ENCODE data around the gene NTN3.

The NTN3 gene

GRCh38 chr16:2500430-2500917, 29.4 kb downstream of the NTN3 start:
- no peak for TF ChIP-seq CTCF (conservative IDR thresholded peaks at IDR 0.05; ENCODE audit: low read length)
- H3K4me3 ChIP-seq (ENCODE audit: low read length): no peak overlapping the region
- no peak for DNase-seq (ENCODE audit: low read depth)

GRCh38 chr16:2500918-2501750, 30.0 kb downstream of the NTN3 start:
- peak; percentile 60 for DNase-seq (ENCODE audit: low read depth)
- H3K4me3 ChIP-seq (ENCODE audit: low read length): no peak overlapping the region
- peak; percentile 88 for TF ChIP-seq CTCF (conservative IDR thresholded peaks at IDR 0.05; ENCODE audit: low read length)

- no peak for DNase-seq (ENCODE audit: low read depth)
- TF ChIP-seq CTCF (conservative IDR thresholded peaks at IDR 0.05; ENCODE audit: low read length): no peak
- no peak overlapping the region for H3K4me3 ChIP-seq (ENCODE audit: low read length)
These were observed 31.1 kb downstream of the NTN3 start for GRCh38 chr16:2501946-2502895.

GRCh38 chr16:2505695-2506094, 34.6 kb downstream of the NTN3 start:
- no peak for DNase-seq (ENCODE audit: low read depth)
- no peak overlapping the region for H3K4me3 ChIP-seq (ENCODE audit: low read length)
- no peak for TF ChIP-seq CTCF (conservative IDR thresholded peaks at IDR 0.05; ENCODE audit: low read length)

GRCh38 chr16:2507052-2507659, 36.1 kb downstream of the NTN3 start:
- TF ChIP-seq CTCF (conservative IDR thresholded peaks at IDR 0.05; ENCODE audit: low read length): no peak
- no peak overlapping the region for H3K4me3 ChIP-seq (ENCODE audit: low read length)
- no peak for DNase-seq (ENCODE audit: low read depth)

- no peak overlapping the region for H3K4me3 ChIP-seq (ENCODE audit: low read length)
- no peak for TF ChIP-seq CTCF (conservative IDR thresholded peaks at IDR 0.05; ENCODE audit: low read length)
- DNase-seq (ENCODE audit: low read depth): no peak
These were observed 36.6 kb downstream of the NTN3 start for GRCh38 chr16:2507665-2508064.
